Endothelial cell of umbilical vein (primary cell): ENCODE measurements around the gene FAM9A. TPM values are rescaled to one million over a fixed set of nuclear protein-coding genes. Genes with fewer than 3 reads are reported as not detected.

Source experiments
- BruUV-seq: library from RNA; stranded (reverse); fragments of 400-500 nt; replicated peaks from 2 replicates; lab custom pipeline; 2021; lab: Mats Ljungman, UMichigan
- CTCF ChIA-PET: fragments of 300-600, 350-600 bp; sonication (Branson Sonifier 250); formaldehyde crosslinking; loops from one replicate; lab custom pipeline; 2021; ENCODE audit warnings: antibody characterized with exemption, inconsistent platforms; lab: Charles Lee
- POLR2A ChIA-PET: fragments of 300-600, 350-600 bp; sonication (Branson Sonifier 250); formaldehyde crosslinking; loops from one replicate; lab custom pipeline; 2021; ENCODE audit warnings: antibody characterized with exemption, inconsistent platforms; lab: Charles Lee
- DNase-seq: peaks from one replicate; pipeline ENCODE4 v3.0.0-alpha.2; 2011; ENCODE audit warnings: low read depth, low spot score
- FAIRE-seq: peaks from 2 replicates; lab custom pipeline; 2011; peaks lifted over from hg19 to GRCh38; lab: Jason Lieb, UNC
- H2AFZ ChIP-seq: 2 replicates; pipeline ENCODE4 v1.6.0; 2012; ENCODE audit warnings: low read depth, low read length, control low read depth, inconsistent platforms
- H3K27ac ChIP-seq: 2 replicates; pipeline ENCODE4 v1.5.1; 2011; ENCODE audit warnings: low read depth, mild to moderate bottlenecking, control low read depth, low read length, moderate library complexity; ENCODE audit not compliant: insufficient read depth
- H3K27me3 ChIP-seq, 2 experiments: 2 replicates each; pipeline versions ENCODE4 v1.6.0 to v1.6.1; 2011; ENCODE audit warnings: low read length in 2 of 2, mixed read lengths in 1 of 2; ENCODE audit not compliant: control insufficient read depth in 2 of 2, insufficient read depth in 2 of 2
- H3K36me3 ChIP-seq, 2 experiments: 2 replicates in 1 of 2; 3 replicates in 1 of 2; pipeline ENCODE4 v1.5.1; 2011; ENCODE audit warnings: low read length in 2 of 2, mild to moderate bottlenecking in 1 of 2, moderate library complexity in 1 of 2; ENCODE audit not compliant: control insufficient read depth in 2 of 2, insufficient read depth in 2 of 2; ENCODE audit errors: extremely low read depth in 1 of 2
- H3K4me1 ChIP-seq: 3 replicates; pipeline ENCODE4 v1.5.1; 2011; ENCODE audit warnings: mild to moderate bottlenecking, low read length; ENCODE audit not compliant: control insufficient read depth, insufficient read depth; ENCODE audit errors: extremely low read depth
- H3K4me2 ChIP-seq: 2 replicates; pipeline ENCODE4 v1.6.1; 2011; ENCODE audit warnings: low read length, control low read depth, mixed read lengths; ENCODE audit not compliant: insufficient read depth
- H3K4me3 ChIP-seq, 3 experiments: fragments of 200-600 bp in 1 of 3; sonication (generic), shearing (Covaris generic) in 1 of 3; replicated peaks in 1 of 3; 2 replicates each; pipeline ENCODE4 v1.5.1; 2011 to 2016; ENCODE audit warnings: control low read depth in 3 of 3, low read length in 3 of 3, mild to moderate bottlenecking in 2 of 3, inconsistent platforms in 1 of 3, low read depth in 1 of 3, moderate library complexity in 1 of 3; ENCODE audit not compliant: insufficient read depth in 1 of 3
- H3K79me2 ChIP-seq: 2 replicates; pipeline ENCODE4 v1.6.0; 2012; ENCODE audit warnings: low read length, inconsistent platforms; ENCODE audit not compliant: control insufficient read depth, insufficient read depth
- H3K9ac ChIP-seq: replicated peaks from 2 replicates; pipeline ENCODE3; 2011; ENCODE audit warnings: low read length, control low read depth; ENCODE audit not compliant: insufficient read depth; ENCODE audit errors: extremely low read depth
- H3K9me1 ChIP-seq: replicated peaks from 3 replicates; pipeline ENCODE4 v1.6.0; 2011; ENCODE audit warnings: mild to moderate bottlenecking, low read length; ENCODE audit not compliant: control insufficient read depth, insufficient read depth; ENCODE audit errors: extremely low read depth
- H3K9me3 ChIP-seq: replicated peaks from 2 replicates; pipeline ENCODE4 v1.5.1; 2012; ENCODE audit warnings: low read length, inconsistent platforms; ENCODE audit not compliant: control insufficient read depth, insufficient read depth
- H4K20me1 ChIP-seq: replicated peaks from 2 replicates; pipeline ENCODE3; 2011; ENCODE audit warnings: mild to moderate bottlenecking, low read length; ENCODE audit not compliant: control insufficient read depth, insufficient read depth; ENCODE audit errors: extremely low read depth
- CTCF ChIP-seq, 2 donors: IDR thresholded peaks; 1 replicate in 1 of 2; 2 replicates in 1 of 2; pipeline ENCODE4 v1.5.1; 2011; ENCODE audit warnings: low read length in 2 of 2, mild to moderate bottlenecking in 2 of 2, moderate library complexity in 2 of 2, control low read depth in 1 of 2, inconsistent platforms in 1 of 2, low read depth in 1 of 2; ENCODE audit not compliant: insufficient read depth in 1 of 2; ENCODE audit errors: extremely low read depth in 1 of 2
- EZH2 ChIP-seq: IDR thresholded peaks from 2 replicates; pipeline ENCODE4 v1.6.1; 2012; ENCODE audit warnings: borderline replicate concordance, low read depth, mild to moderate bottlenecking, moderate library complexity, low read length, inconsistent platforms; ENCODE audit not compliant: severe bottlenecking
- FOS ChIP-seq: IDR thresholded peaks from 2 replicates; pipeline ENCODE4 v1.6.1; 2011; ENCODE audit warnings: mild to moderate bottlenecking, low read length, moderate library complexity, borderline replicate concordance; ENCODE audit not compliant: insufficient read depth
- JUN ChIP-seq: IDR thresholded peaks from 2 replicates; pipeline ENCODE4 v1.6.1; 2011; ENCODE audit warnings: borderline replicate concordance, low read depth; ENCODE audit not compliant: insufficient read length, insufficient read depth
- MAX ChIP-seq: IDR thresholded peaks from 2 replicates; pipeline ENCODE4 v1.6.1; 2011; ENCODE audit not compliant: insufficient read depth, insufficient read length
- MYC ChIP-seq: IDR thresholded peaks from one replicate; pipeline ENCODE4 v1.6.1; 2011; ENCODE audit warnings: mild to moderate bottlenecking, low read depth, low read length
- POLR2A ChIP-seq: IDR thresholded peaks from 2 replicates; pipeline ENCODE4 v1.6.1; 2012; ENCODE audit warnings: low read depth, mild to moderate bottlenecking, control low read depth, low read length
- POLR2AphosphoS5 ChIP-seq: IDR thresholded peaks from 2 replicates; pipeline ENCODE4 v1.6.1; 2012; ENCODE audit warnings: low read depth, mild to moderate bottlenecking, control low read depth, low read length, moderate library complexity; ENCODE audit not compliant: insufficient read depth
- dilution Hi-C: fragments of 300-500 bp; cut with MboI; formaldehyde crosslinking; loops from one replicate; pipeline ENCODE4 v1.15.0; 2019; ENCODE audit warnings: low sequenced_read_pairs; ENCODE audit not compliant: extremely low pct_ligation_motif_present
- intact Hi-C: fragments of 100-400 bp; cut with micrococcal nuclease; formaldehyde crosslinking; loops from one replicate; pipeline ENCODE4 v1.10.0; 2022
- polyA plus RNA-seq, 4 experiments: library from polyadenylated mRNA; depleted of rRNA in 3 of 4; stranded (reverse) in 3 of 4; unstranded in 1 of 4; fragments of >200 nt; gene quantifications; 2 replicates each; pipeline versions ENCODE4 v1.2.1 to v1.2.3, GENCODE V29; 2011 to 2012; ENCODE audit warnings: missing spikeins in 1 of 4
- total RNA-seq: library from RNA; stranded (reverse); gene quantifications from 2 replicates; pipeline ENCODE4 v1.2.3, GENCODE V29; 2021

Gene FAM9A
- total and polyA plus RNA-seq, 2 donors (not counting 3 experiments of a cell fraction or from before 2014, with no cell fraction given): not detected

GRCh38 chrX:8849458-8849857 lies 48.3 kb upstream of the FAM9A start:
- Histone ChIP-seq H3K4me1 (no peaks in the 10 kb centered on the region), H4K20me1 (no peaks in the 10 kb centered on the region), H3K27ac (no peak overlapping the region), H3K4me2 (no peak overlapping the region), H3K36me3 (no peaks in the 10 kb centered on the region), H3K9ac (no peak overlapping the region), H3K4me3 (no peak overlapping the region), H3K27me3 (no peaks in the 10 kb centered on the region), H2AFZ (no peak overlapping the region), H3K9me1 (no peaks in the 10 kb centered on the region), H3K79me2 (no peaks in the 10 kb centered on the region), H3K9me3 (no peaks in the 10 kb centered on the region)
- POLR2A ChIA-PET: no interaction called here
- no TSS peak for BruUV-seq
- intact Hi-C loops: no loop called here
- CTCF ChIA-PET: interaction anchor here (1.1 kb wide), 1 partner anchor 30 kb away, joined by 4 read pairs; no protein-coding TSS in a partner anchor
- dilution Hi-C loops: no loop called here
- DNase-seq (no peak), FAIRE-seq (no peak)
- TF ChIP-seq EZH2 (no peak), MAX (no peak), FOS (no peak), JUN (no peak), POLR2AphosphoS5 (no peak), MYC (no peak)

- dilution Hi-C loops (no loop called here), intact Hi-C loops (no loop called here)
- Histone ChIP-seq H3K4me3 (no peak overlapping the region), H3K4me2 (no peak overlapping the region), H2AFZ (no peak overlapping the region), H3K79me2 (no peaks in the 10 kb centered on the region), H4K20me1 (no peaks in the 10 kb centered on the region), H3K4me1 (no peaks in the 10 kb centered on the region), H3K27ac (no peak overlapping the region), H3K9me3 (no peaks in the 10 kb centered on the region), H3K36me3 (no peaks in the 10 kb centered on the region), H3K9ac (no peak overlapping the region), H3K9me1 (no peaks in the 10 kb centered on the region), H3K27me3 (no peaks in the 10 kb centered on the region)
- no TSS peak for BruUV-seq
- CTCF ChIA-PET: interaction anchor here (1.1 kb wide), 1 partner anchor 31 kb away, joined by 4 read pairs; no protein-coding TSS in a partner anchor
- no peak for DNase-seq
- POLR2A ChIA-PET: no interaction called here
- TF ChIP-seq EZH2 (no peak), MAX (no peak), POLR2A (no peak), JUN (no peak), CTCF (IDR thresholded peaks at IDR 0.05; ENCODE audit: extremely low read depth in 1 of 2, insufficient read depth in 1 of 2, low read depth in 1 of 2, low read length in 2 of 2) (no peak), FOS (no peak), MYC (no peak)
- FAIRE-seq: no peak
Measured at GRCh38 chrX:8848911-8849310, 47.7 kb upstream of the FAM9A start.
